ENCODE data around the gene CASP6.

CASP6 gene

GRCh38 chr4:109702950-109703663 lies at the start of gene CASP6:
CASP6 (minus strand) TSS chr4:109703445; CDS start chr4:109703395, 50 bp downstream.
- Histone ChIP-seq H3K27ac (peak within 1 kb of the TSS; percentile 55; the same call in 1 of the 2 replicates), H3K36me3 (ENCODE audit: insufficient read depth, low read length) (no peaks in the 10 kb centered on the region; the same call in 1 of the 2 replicates), H3K4me3 (peak within 1 kb of the TSS; percentile 91), H3K9ac (ENCODE audit: insufficient read length) (peak within 1 kb of the TSS; percentile 88), H3K9me3 (ENCODE audit: low read depth, low read length) (no peaks in the 10 kb centered on the region)
- DNase-seq (ENCODE audit: low read depth, low spot score) = no peak
- TF ChIP-seq EZH2 (IDR thresholded peaks at IDR 0.05) = no peak
- TF ChIP-seq POLR2AphosphoS5 (IDR thresholded peaks at IDR 0.05; ENCODE audit: borderline replicate concordance, low read depth, low read length) = peak; percentile 69

- Histone ChIP-seq H3K9ac (ENCODE audit: insufficient read length) (no peak overlapping the region), H3K9me3 (ENCODE audit: low read depth, low read length) (no peaks in the 10 kb centered on the region), H3K27ac (no peak overlapping the region), H3K36me3 (ENCODE audit: insufficient read depth, low read length) (no peaks in the 10 kb centered on the region), H3K4me3 (no peak overlapping the region)
- DNase-seq (ENCODE audit: low read depth, low spot score) = no peak
- TF ChIP-seq POLR2AphosphoS5 (IDR thresholded peaks at IDR 0.05; ENCODE audit: borderline replicate concordance, low read depth, low read length) (no peak), FOXP2 (optimal IDR thresholded peaks at IDR 0.05; ENCODE audit: control extremely low read depth, extremely low read length, insufficient read depth) (no peak), EZH2 (IDR thresholded peaks at IDR 0.05) (no peak)
Observed at GRCh38 chr4:109752525-109752924, 49.3 kb upstream of the CASP6 start.

- no peaks in the 10 kb centered on the region for H3K9me3 ChIP-seq (ENCODE audit: low read depth, low read length)
- DNase-seq (ENCODE audit: low read depth, low spot score) = no peak
- no peaks in the 10 kb centered on the region for H3K36me3 ChIP-seq (ENCODE audit: insufficient read depth, low read length)
- no peak overlapping the region for H3K27ac ChIP-seq
- H3K4me3 ChIP-seq = no peak overlapping the region
- H3K9ac ChIP-seq (ENCODE audit: insufficient read length) = no peak overlapping the region
- no peak for TF ChIP-seq POLR2AphosphoS5 (IDR thresholded peaks at IDR 0.05; ENCODE audit: borderline replicate concordance, low read depth, low read length)
- no peak for TF ChIP-seq FOXP2 (optimal IDR thresholded peaks at IDR 0.05; ENCODE audit: control extremely low read depth, extremely low read length, insufficient read depth)
- TF ChIP-seq EZH2 (IDR thresholded peaks at IDR 0.05) = no peak
Observed at GRCh38 chr4:109751852-109752251, 48.6 kb upstream of the CASP6 start.

- Histone ChIP-seq H3K27ac (no peak overlapping the region), H3K9ac (ENCODE audit: insufficient read length) (no peak overlapping the region), H3K4me3 (no peak overlapping the region), H3K36me3 (ENCODE audit: insufficient read depth, low read length) (no peaks in the 10 kb centered on the region), H3K9me3 (ENCODE audit: low read depth, low read length) (no peaks in the 10 kb centered on the region)
- no peak for TF ChIP-seq FOXP2 (optimal IDR thresholded peaks at IDR 0.05; ENCODE audit: control extremely low read depth, extremely low read length, insufficient read depth)
- TF ChIP-seq POLR2AphosphoS5 (IDR thresholded peaks at IDR 0.05; ENCODE audit: borderline replicate concordance, low read depth, low read length) = no peak
- TF ChIP-seq EZH2 (IDR thresholded peaks at IDR 0.05) = no peak
- DNase-seq (ENCODE audit: low read depth, low spot score) = no peak
Observed at GRCh38 chr4:109750652-109751244, 47.5 kb upstream of the CASP6 start.

GRCh38 chr4:109749388-109750082 lies 46.3 kb upstream of the CASP6 start:
- Histone ChIP-seq H3K36me3 (ENCODE audit: insufficient read depth, low read length) (no peaks in the 10 kb centered on the region), H3K9ac (ENCODE audit: insufficient read length) (no peak overlapping the region), H3K27ac (no peak overlapping the region), H3K4me3 (no peak overlapping the region), H3K9me3 (ENCODE audit: low read depth, low read length) (no peaks in the 10 kb centered on the region)
- TF ChIP-seq EZH2 (IDR thresholded peaks at IDR 0.05) = no peak
- no peak for TF ChIP-seq FOXP2 (optimal IDR thresholded peaks at IDR 0.05; ENCODE audit: control extremely low read depth, extremely low read length, insufficient read depth)
- TF ChIP-seq POLR2AphosphoS5 (IDR thresholded peaks at IDR 0.05; ENCODE audit: borderline replicate concordance, low read depth, low read length) = no peak
- no peak for DNase-seq (ENCODE audit: low read depth, low spot score)

- DNase-seq (ENCODE audit: low read depth, low spot score) = no peak
- no peak overlapping the region for H3K27ac ChIP-seq
- H3K4me3 ChIP-seq = no peak overlapping the region
- no peaks in the 10 kb centered on the region for H3K9me3 ChIP-seq (ENCODE audit: low read depth, low read length)
- H3K9ac ChIP-seq (ENCODE audit: insufficient read length) = no peak overlapping the region
- no peak for TF ChIP-seq FOXP2 (optimal IDR thresholded peaks at IDR 0.05; ENCODE audit: control extremely low read depth, extremely low read length, insufficient read depth)
- no peak for TF ChIP-seq POLR2AphosphoS5 (IDR thresholded peaks at IDR 0.05; ENCODE audit: borderline replicate concordance, low read depth, low read length)
- TF ChIP-seq EZH2 (IDR thresholded peaks at IDR 0.05) = no peak
- H3K36me3 ChIP-seq (ENCODE audit: insufficient read depth, low read length) = no peaks in the 10 kb centered on the region
Observed at GRCh38 chr4:109748114-109748513, 44.9 kb upstream of the CASP6 start.

GRCh38 chr4:109746728-109747127 lies 43.5 kb upstream of the CASP6 start:
- Histone ChIP-seq H3K9ac (ENCODE audit: insufficient read length) (no peak overlapping the region), H3K9me3 (ENCODE audit: low read depth, low read length) (no peaks in the 10 kb centered on the region), H3K4me3 (no peak overlapping the region), H3K27ac (no peak overlapping the region), H3K36me3 (ENCODE audit: insufficient read depth, low read length) (no peaks in the 10 kb centered on the region)
- no peak for DNase-seq (ENCODE audit: low read depth, low spot score)
- TF ChIP-seq EZH2 (IDR thresholded peaks at IDR 0.05) = no peak
- TF ChIP-seq FOXP2 (optimal IDR thresholded peaks at IDR 0.05; ENCODE audit: control extremely low read depth, extremely low read length, insufficient read depth) = no peak
- TF ChIP-seq POLR2AphosphoS5 (IDR thresholded peaks at IDR 0.05; ENCODE audit: borderline replicate concordance, low read depth, low read length) = no peak

- H3K9me3 ChIP-seq (ENCODE audit: low read depth, low read length) = no peaks in the 10 kb centered on the region
- TF ChIP-seq FOXP2 (optimal IDR thresholded peaks at IDR 0.05; ENCODE audit: control extremely low read depth, extremely low read length, insufficient read depth) = no peak
- TF ChIP-seq POLR2AphosphoS5 (IDR thresholded peaks at IDR 0.05; ENCODE audit: borderline replicate concordance, low read depth, low read length) = no peak
- TF ChIP-seq EZH2 (IDR thresholded peaks at IDR 0.05) = no peak
- H3K36me3 ChIP-seq (ENCODE audit: insufficient read depth, low read length) = no peaks in the 10 kb centered on the region
- DNase-seq (ENCODE audit: low read depth, low spot score) = no peak
- no peak overlapping the region for H3K27ac ChIP-seq
- H3K9ac ChIP-seq (ENCODE audit: insufficient read length) = no peak overlapping the region
- H3K4me3 ChIP-seq = no peak overlapping the region
Observed at GRCh38 chr4:109745830-109746229, 42.6 kb upstream of the CASP6 start.

All from SK-N-MC (cell line).